Breast epithelium (tissue), 3 donors: ENCODE data around the gene GAL3ST1.

Experiments
- POLR2A ChIP-seq: fragments of 450-650 bp; IDR thresholded peaks from one replicate; pipeline ENCODE4 v1.6.1; 2016; ENCODE audit warnings: antibody characterized with exemption, mild to moderate bottlenecking, moderate library complexity
- POLR2AphosphoS5 ChIP-seq, 3 donors: sonication (generic); formaldehyde crosslinking; IDR thresholded peaks; one replicate each; pipeline ENCODE4 v1.6.1; 2017; ENCODE audit warnings: antibody characterized with exemption in 3 of 3
- TF ChIP-seq, protein P1 (sequence below), 3 donors: fragments of 450-650 bp; IDR thresholded peaks; one replicate each; pipeline ENCODE4 v1.5.1; 2016 to 2017; ENCODE audit warnings: antibody characterized with exemption in 3 of 3, mild to moderate bottlenecking in 3 of 3, moderate library complexity in 3 of 3

DNA sequence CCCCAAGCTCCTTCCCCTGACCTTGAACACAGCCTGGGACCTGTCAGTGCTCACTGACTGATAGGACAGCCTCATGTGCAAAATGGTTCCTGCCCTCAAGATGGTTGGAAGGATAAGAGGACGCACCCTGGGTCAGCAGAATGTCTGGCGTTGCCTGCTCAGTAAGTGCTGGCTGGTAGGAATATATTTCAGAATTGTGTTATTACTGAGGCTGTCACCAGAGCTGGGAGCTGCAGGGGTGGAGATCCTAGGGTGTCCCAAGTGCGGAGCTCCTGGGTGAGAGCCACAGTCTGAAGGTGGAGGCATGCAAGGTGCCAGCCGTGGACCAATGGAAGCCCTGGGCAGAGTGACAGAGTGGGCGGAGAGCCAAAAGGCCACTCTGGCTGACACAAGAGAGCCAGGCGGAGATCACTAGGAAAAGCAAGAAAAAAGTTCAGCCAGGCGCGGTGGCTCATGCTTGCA, 67.9 kb downstream of the GAL3ST1 start:
- TF ChIP-seq POLR2A (no peak), POLR2AphosphoS5 (IDR thresholded peaks at IDR 0.05) (no peak)
- TF ChIP-seq, protein P1, sequence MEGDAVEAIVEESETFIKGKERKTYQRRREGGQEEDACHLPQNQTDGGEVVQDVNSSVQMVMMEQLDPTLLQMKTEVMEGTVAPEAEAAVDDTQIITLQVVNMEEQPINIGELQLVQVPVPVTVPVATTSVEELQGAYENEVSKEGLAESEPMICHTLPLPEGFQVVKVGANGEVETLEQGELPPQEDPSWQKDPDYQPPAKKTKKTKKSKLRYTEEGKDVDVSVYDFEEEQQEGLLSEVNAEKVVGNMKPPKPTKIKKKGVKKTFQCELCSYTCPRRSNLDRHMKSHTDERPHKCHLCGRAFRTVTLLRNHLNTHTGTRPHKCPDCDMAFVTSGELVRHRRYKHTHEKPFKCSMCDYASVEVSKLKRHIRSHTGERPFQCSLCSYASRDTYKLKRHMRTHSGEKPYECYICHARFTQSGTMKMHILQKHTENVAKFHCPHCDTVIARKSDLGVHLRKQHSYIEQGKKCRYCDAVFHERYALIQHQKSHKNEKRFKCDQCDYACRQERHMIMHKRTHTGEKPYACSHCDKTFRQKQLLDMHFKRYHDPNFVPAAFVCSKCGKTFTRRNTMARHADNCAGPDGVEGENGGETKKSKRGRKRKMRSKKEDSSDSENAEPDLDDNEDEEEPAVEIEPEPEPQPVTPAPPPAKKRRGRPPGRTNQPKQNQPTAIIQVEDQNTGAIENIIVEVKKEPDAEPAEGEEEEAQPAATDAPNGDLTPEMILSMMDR (IDR thresholded peaks at IDR 0.05): no peak
